ENCODE measurements around the gene CDH22. TPM values are rescaled to one million over a fixed set of nuclear protein-coding genes. Genes with fewer than 3 reads are reported as not detected.

Gene CDH22
- total RNA-seq, 1 donor from 2014 or later = 0.09 TPM

DNA sequence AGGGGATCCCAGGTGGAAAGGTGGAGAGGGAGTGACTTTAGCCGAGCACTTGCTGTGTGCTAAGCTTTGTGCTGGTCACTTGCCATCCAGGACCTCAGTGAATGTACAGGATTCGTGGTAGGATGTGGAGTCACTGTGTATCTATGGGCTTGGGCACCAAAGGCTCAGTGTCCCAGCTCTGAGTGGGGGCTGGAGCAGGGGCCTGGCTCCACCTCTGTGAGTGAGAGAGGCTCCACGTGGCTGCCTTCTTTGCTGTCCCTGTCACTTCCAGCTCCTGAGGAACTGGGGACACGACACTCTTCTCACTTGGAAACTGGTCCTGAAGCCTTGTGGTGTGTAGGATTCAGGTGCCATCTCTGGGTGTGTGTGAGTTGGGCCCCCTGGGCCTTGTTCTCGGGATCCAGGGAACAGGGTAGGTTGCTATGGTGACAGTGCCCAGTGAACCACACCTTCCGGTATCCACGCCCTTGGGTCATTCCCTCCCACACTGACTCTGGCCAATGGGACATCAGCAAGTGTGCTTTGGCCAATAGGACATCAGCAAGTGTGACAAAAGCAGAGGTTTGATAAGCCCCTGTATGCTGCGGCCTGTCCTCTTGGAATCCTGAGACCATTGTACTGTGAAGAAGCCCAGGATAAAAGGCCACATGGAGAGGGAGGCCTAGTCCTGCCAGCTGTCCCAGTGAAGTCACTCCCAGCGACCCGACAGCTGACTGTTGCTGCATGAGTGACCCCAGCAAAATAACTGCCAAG is 87.7 kb downstream of the CDH22 start:
- DNase-seq (ENCODE audit: low read depth, low spot score) = peak; percentile 22
- H3K4me3 Mint-ChIP-seq = no peak overlapping the region
- TF ChIP-seq, protein P1, sequence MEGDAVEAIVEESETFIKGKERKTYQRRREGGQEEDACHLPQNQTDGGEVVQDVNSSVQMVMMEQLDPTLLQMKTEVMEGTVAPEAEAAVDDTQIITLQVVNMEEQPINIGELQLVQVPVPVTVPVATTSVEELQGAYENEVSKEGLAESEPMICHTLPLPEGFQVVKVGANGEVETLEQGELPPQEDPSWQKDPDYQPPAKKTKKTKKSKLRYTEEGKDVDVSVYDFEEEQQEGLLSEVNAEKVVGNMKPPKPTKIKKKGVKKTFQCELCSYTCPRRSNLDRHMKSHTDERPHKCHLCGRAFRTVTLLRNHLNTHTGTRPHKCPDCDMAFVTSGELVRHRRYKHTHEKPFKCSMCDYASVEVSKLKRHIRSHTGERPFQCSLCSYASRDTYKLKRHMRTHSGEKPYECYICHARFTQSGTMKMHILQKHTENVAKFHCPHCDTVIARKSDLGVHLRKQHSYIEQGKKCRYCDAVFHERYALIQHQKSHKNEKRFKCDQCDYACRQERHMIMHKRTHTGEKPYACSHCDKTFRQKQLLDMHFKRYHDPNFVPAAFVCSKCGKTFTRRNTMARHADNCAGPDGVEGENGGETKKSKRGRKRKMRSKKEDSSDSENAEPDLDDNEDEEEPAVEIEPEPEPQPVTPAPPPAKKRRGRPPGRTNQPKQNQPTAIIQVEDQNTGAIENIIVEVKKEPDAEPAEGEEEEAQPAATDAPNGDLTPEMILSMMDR (conservative IDR thresholded peaks at IDR 0.05) = no peak
- H3K27me3 Mint-ChIP-seq (ENCODE audit: low read depth) = peaks cover 27% of the 10 kb centered on the region
- peaks cover 25% of the 10 kb centered on the region for H3K4me1 Mint-ChIP-seq
- H3K36me3 Mint-ChIP-seq (ENCODE audit: low read depth) = no peaks in the 10 kb centered on the region
- no peaks in the 10 kb centered on the region for H3K9me3 Mint-ChIP-seq
- peak overlapping the region; percentile 95 for H3K27ac Mint-ChIP-seq (ENCODE audit: unreplicated experiment)

DNA sequence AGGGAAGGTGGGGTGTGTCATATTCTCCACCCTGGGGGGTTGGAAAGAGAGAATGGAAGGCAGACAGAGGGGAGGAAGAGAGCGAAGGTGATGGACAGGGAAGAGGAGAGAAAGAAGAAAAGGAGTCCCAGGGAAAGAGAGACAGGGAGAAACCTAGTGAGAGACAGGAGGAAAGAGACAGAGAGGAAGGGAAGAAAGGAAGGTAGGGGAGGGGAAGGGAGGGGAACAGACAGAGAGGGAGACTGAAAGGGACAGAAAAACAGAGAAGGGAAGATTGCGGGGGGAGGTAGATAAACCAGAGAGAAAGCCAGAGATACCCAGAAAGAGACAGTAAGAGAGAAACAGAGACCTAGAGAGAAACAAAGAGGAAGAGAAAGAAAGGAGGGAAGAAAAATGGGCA is 88.4 kb downstream of the CDH22 start:
- peaks cover 23% of the 10 kb centered on the region for H3K27me3 Mint-ChIP-seq (ENCODE audit: low read depth)
- H3K27ac Mint-ChIP-seq (ENCODE audit: unreplicated experiment) = peak overlapping the region; percentile 14
- no peak overlapping the region for H3K4me3 Mint-ChIP-seq
- no peaks in the 10 kb centered on the region for H3K9me3 Mint-ChIP-seq
- H3K4me1 Mint-ChIP-seq = peaks cover 30% of the 10 kb centered on the region
- H3K36me3 Mint-ChIP-seq (ENCODE audit: low read depth) = no peaks in the 10 kb centered on the region
- TF ChIP-seq, protein P1 (conservative IDR thresholded peaks at IDR 0.05) = no peak
- DNase-seq (ENCODE audit: low read depth, low spot score) = no peak

DNA sequence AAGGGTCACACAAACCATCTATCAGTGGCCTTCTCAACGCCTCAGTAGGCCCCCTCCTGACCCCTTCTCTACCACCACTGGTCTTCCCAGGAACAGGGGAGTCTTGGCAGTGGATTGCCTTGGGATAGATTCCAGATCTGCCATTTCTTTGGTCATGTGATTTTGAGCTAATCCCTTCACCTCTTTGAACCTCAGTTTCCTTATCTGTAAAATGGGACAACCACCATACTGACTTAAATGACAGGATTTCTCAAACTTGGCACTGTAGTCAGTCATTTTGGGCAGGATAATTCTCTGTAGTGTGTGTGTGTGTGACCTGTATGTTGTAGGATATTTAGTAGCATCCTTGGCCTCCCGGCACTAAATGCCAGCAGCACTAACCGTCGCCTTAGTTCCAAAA is 89.1 kb downstream of the CDH22 start:
- no peak overlapping the region for H3K4me3 Mint-ChIP-seq
- H3K36me3 Mint-ChIP-seq (ENCODE audit: low read depth) = no peaks in the 10 kb centered on the region
- DNase-seq (ENCODE audit: low read depth, low spot score) = no peak
- TF ChIP-seq, protein P1 (conservative IDR thresholded peaks at IDR 0.05) = no peak
- peaks cover 22% of the 10 kb centered on the region for H3K27me3 Mint-ChIP-seq (ENCODE audit: low read depth)
- H3K4me1 Mint-ChIP-seq = peaks cover 30% of the 10 kb centered on the region
- no peak overlapping the region for H3K27ac Mint-ChIP-seq (ENCODE audit: unreplicated experiment)
- H3K9me3 Mint-ChIP-seq = no peaks in the 10 kb centered on the region

DNA sequence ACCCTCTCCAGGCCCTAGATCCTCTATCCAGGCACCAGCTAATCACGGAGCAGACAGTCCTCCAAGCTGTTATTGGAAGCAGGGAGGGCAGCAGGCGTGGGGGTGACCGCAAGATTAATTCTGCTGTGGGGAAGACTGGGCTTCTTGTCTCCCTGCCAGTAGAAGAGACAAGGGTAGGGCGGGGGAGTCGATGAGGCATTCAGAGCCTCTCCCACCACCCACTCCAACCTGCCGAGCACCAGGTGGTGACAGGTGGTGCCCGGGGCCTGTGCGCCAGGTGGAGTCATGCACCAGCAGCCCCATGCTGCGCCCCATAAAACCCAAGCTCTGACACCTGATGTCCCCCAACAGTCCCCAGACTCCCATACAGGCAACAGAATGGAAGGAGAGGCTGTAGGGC is 89.6 kb downstream of the CDH22 start:
- TF ChIP-seq, protein P1 (conservative IDR thresholded peaks at IDR 0.05) = no peak
- Mint-ChIP-seq H3K27me3 (ENCODE audit: low read depth) (peaks cover 20% of the 10 kb centered on the region), H3K36me3 (ENCODE audit: low read depth) (no peaks in the 10 kb centered on the region), H3K4me1 (peaks cover 30% of the 10 kb centered on the region), H3K27ac (ENCODE audit: unreplicated experiment) (no peak overlapping the region), H3K4me3 (no peak overlapping the region), H3K9me3 (no peaks in the 10 kb centered on the region)
- DNase-seq (ENCODE audit: low read depth, low spot score) = no peak

DNA sequence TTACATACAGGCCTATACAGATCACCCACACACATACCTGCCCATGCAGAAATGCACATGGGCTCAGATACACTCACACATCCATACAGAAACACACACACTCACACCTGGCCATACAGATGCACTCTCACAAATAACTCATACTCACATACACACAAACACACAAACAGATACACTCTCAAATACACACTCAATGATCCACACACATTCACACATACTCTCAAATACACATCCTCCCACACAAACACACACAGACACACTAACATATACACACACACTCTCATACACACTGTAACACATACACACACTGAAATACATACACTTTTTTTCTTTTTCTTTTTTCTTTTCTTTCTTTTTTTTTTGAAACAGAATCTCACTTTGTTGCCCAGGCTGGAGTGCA is 90.7 kb downstream of the CDH22 start:
- no peak overlapping the region for H3K4me3 Mint-ChIP-seq
- peaks cover 15% of the 10 kb centered on the region for H3K27me3 Mint-ChIP-seq (ENCODE audit: low read depth)
- no peaks in the 10 kb centered on the region for H3K36me3 Mint-ChIP-seq (ENCODE audit: low read depth)
- no peak for DNase-seq (ENCODE audit: low read depth, low spot score)
- no peak overlapping the region for H3K27ac Mint-ChIP-seq (ENCODE audit: unreplicated experiment)
- H3K9me3 Mint-ChIP-seq = no peaks in the 10 kb centered on the region
- peaks cover 25% of the 10 kb centered on the region for H3K4me1 Mint-ChIP-seq
- TF ChIP-seq, protein P1 (conservative IDR thresholded peaks at IDR 0.05) = no peak

Data from neural crest cell (in vitro differentiated cells).